Activated CD4-positive, alpha-beta T cell treated with anti-CD3 and anti-CD28 coated beads, Interleukin-2, amount 50 U/mL, for 16 hours (primary cell): ENCODE data around the gene FAM3D.
"Not testable (repeated sequence)": the region's sequence is repeated elsewhere in the genome, so short reads cannot be mapped to it uniquely, and the experiment has no call there.

Source experiments
- DNase-seq: peaks from one replicate; pipeline ENCODE4 v3.0.0-alpha.2; 2020

Gene FAM3D

DNA sequence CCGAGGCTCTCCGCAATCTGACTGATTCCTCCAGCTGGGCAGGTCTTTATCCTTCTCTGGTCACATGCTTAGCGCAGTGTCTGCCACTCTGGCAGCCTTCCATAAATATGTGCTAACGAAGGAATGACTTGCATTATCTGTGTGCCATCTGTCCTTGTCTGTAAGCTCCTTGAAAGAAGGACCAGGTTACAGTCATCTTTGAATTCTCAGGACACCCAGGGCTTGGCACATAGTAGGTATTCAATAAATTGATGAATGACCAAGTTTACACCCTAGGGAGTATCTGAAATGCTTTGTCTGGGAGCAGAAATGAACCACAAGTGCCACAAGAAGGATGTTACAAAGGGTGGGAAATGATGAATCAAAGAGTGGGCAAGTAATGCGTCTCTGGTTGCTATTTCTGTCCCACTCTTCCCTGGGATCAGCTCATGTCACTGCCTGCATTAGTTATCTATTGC, 16.5 kb upstream of the FAM3D start:
- peak; percentile 46 for DNase-seq

GRCh38 chr3:58681863-58682262, 15.3 kb upstream of the FAM3D start:
- peak; percentile 24 for DNase-seq

- DNase-seq: no peak
These were observed 14.4 kb upstream of the FAM3D start for GRCh38 chr3:58680879-58681525.

DNA sequence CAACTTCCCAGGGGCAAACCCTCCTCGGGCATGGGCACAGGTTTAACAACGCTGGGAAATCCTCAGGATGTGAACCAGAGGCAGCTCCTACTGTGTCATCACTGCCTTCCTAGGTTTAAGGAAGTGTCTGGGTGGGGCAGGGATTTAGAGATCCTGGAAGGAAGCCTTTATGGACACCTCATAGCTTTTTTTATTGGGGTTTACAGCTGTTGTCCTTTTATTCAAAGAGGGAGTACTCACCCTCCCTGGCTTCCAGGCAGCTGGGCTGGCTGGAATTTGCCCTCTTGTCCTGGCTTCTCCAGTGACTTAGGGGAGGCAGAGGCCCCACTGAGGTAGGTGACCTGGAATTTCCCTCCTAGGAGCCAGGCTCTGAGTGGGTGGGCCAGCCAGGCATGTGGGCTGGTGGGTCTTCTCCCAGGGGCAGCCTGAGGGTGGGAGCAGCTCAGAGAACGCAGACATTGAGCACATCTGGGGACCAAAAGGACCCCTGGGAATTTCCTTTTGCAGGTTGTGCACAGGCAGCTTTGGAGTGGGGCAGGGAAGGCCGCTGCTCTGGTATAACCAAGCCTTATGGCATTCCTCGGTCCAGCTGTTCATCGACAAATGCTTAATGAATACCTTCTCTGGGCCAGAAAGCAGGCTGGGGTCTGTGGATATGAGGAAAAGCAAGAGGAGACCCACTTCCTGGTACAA, 13.5 kb upstream of the FAM3D start:
- no peak for DNase-seq

GRCh38 chr3:58679446-58679845, 12.9 kb upstream of the FAM3D start:
- DNase-seq: no peak

DNA sequence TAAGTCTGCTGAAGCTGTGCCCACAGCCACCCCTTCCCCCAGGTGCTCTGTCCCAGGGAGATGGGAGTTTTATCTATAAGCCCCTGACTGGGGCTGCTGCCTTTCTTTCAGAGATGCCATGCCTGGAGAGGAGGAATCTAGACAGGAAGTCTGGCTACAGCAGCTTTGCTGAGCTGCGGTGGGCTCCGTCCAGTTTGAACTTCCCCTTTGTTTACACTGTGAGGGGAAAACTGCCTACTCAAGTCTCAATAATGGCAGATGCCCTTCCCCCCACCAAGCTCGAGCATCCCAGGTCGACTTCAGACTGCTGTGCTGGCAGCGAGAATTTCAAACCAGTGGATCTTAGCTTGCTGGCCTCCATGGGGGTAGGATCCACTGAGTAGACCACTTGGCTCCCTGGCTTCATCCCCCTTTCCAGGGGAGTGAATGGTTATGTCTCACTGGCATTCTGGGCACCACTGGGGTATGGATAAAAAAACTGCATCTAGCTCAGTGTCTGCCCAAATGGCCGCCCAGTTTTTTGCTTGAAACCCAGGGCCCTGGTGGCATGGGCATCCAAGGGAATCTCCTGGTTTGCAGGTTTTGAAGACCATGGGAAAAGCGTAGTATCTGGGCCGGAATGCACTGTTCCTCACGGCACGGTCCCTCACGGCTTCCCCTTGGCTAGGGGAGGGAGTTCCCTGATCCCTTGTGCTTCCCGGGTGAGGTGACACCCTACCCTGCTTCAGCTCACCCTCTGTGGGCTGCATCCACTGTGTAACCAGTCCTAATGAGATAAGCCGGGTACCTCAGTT, 11.8 kb upstream of the FAM3D start:
- not testable (repeated sequence) for DNase-seq

DNA sequence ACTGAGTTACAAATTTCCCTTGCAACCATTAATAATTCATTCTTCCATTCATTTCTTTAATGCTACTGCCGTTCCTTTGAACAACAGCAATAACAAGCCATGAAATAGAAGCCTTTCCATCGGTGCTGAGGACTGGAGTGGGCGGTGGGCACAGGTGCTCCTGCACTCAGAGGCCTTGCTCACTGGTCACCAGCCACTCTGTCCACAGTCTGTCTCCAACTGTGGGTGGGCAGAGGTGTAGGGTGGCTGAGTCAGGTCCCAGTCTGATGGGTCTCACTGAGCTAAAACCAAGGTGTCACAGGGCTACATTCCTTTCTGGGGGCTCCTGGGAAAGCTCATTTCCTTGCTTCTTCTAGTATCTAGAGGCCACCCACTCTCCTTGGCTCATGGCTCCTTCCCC, 6.3 kb upstream of the FAM3D start:
- DNase-seq: no peak

DNA sequence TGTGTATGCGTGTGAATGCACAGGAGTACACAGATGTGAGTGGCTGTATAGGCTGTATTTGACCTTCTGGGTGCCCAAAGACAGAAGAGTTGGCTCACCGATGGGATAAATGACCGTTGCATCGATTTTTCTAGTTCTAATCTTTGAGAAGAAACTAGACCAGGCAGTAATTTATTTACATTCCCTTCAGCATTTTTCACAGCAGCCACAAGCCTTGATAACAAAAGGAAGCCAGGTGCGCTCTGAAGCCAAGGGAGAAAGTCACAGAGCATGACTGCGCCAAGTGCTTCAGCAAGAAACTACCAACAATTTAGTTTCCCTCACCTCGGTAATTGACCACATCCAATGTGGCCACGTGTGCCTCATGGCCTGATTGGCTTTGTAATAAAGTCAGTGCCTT, 5.9 kb upstream of the FAM3D start:
- no peak for DNase-seq

DNA sequence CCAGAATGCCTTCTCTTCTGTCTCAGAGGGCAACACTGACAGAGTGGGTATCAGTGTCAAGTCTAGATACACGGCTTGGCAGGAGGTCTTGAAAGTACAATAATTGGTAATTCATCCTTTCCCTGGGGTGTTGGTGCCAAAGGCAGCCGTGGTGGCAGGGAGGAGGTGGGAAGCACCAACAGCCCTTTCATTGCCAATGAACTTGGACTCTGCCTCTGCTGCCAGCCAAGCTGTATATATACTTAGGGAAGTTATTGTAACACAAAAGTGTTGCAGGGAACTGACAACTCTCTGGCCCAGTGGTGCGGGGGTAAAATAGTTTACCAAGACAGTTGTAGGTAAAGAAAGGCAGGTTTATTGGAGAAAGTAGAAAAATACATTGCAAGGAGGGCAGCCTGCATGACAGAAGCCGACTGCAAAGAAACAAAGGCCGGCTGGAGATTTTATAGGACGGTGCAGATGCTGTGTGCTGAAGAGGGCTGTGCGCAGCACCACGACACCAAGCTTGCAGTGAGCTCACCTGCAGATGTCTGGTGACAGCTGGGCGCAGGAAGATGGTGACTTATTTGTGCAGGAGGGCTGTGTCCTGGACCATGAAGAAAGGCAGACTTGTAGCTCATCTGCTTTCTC, 4.0 kb upstream of the FAM3D start:
- no peak for DNase-seq

- no peak for DNase-seq
These were observed 1.7 kb upstream of the FAM3D start for GRCh38 chr3:58668247-58668646.

DNA sequence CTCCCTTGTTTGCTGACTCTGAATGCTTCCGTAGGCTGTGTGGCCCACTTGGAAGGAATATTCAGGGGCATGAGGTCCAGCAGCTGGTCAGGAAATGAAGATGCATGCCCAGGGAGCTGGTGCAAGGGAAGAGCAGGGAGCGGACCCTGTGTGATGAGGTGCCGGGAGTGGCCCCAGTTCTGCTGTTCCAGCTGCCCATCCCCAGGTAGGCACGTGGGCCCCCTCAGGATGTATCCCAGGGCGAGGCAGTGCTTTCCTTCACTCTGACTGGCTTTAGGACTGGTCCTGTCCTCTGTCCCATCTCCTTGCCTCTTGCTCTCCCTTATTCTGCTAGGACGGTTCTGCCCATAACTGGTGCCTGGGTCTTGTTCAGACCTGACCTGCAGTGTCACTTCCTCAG, 1.1 kb upstream of the FAM3D start:
- no peak for DNase-seq

GRCh38 chr3:58667229-58667628, 655 bp upstream of the FAM3D start:
- no peak for DNase-seq

GRCh38 chr3:58665405-58665804, 1.2 kb downstream of the FAM3D start:
- DNase-seq: no peak

- DNase-seq: no peak
These were observed 2.0 kb downstream of the FAM3D start for GRCh38 chr3:58664611-58665010.

DNA sequence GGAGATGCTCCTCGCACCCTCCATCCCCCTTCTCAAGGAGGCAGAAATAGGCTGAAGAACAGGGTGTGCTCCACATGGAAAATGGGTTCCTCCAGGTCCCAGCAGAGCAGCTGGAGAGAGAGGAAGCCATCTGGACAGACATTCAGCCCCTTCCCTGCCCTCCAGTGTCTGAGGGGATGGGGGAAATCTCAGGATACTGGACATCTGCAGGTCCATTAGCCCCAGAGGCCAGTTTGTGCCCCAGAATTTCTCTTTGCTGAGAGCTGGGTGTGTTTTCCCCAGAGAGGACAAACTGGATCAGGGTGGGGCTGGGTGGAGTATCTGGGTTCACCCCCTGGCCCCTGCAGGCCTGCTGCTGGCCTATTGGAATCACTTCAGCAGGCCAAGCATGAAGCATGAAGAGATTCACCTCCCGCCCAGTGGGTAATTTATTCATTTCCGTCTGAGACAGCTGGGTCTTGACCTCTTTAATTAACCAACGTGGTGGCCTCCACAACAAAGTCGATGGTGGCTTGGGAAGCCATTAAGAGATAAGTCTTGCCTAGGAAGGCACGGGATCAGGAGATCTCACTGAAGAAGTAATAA, 4.6 kb downstream of the FAM3D start:
- no peak for DNase-seq

- no peak for DNase-seq
These were observed 5.6 kb downstream of the FAM3D start for GRCh38 chr3:58660998-58661397.

DNA sequence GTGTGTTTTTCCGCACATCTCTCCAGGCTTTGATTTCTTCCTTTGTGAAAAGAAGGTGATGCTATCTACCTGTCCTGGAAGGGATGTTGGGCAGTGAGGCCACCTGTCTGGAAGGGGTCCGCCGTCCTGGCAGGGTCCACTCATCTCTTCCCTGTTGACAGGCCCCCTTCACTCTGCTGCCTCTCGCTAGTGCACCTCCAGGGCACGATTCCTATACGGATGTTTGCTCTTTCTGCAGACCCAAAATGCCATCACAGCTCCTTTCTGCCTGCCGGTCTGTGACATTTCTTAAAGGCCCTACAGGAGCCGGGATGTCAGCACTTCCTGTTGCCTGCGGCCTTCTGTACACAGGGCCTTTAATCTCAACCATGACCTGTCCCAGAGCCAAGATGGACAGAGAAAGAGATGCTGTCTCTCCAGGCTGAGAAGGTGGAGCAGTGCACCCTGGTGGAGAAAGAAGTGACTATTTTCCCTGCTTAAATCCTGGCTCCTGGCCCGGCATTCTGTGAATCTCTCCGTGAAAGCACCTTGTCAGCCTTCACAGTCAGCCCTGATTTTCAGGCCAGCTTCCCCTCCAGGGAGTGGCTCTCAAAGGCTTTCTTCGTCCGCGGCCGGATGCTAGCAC, 7.4 kb downstream of the FAM3D start:
- no peak for DNase-seq

GRCh38 chr3:58658508-58658907, 8.1 kb downstream of the FAM3D start:
- DNase-seq: no peak

DNA sequence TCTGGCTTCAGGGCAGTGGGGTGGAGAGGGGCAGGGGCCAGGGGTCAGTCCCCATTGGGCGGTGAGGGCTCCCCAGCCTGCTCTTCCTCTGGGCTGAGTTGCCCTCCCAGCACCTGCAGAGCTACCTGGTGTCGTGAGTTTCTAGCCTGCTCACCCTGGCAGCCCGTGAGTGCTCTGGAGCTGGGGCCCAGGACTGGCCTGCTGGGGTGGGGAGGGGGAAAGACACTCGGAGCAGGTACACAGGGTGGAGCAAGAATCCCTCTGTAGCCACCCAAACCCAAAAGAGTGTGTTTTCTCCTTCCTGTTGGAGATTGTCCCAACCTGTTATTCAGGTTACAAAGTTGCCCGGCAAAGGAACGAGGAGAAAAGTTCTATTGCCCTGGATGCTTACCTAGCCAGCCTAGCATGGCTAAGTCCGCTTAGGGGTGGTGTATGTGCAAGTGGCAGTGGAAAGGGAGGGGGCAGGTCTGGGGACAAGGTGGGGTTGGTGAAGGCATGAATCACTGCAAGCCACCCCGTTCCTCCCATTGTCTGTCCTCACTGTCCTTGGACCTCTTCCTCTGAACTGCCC, 8.9 kb downstream of the FAM3D start:
- DNase-seq: no peak

GRCh38 chr3:58657036-58657520, 9.5 kb downstream of the FAM3D start:
- no peak for DNase-seq

DNA sequence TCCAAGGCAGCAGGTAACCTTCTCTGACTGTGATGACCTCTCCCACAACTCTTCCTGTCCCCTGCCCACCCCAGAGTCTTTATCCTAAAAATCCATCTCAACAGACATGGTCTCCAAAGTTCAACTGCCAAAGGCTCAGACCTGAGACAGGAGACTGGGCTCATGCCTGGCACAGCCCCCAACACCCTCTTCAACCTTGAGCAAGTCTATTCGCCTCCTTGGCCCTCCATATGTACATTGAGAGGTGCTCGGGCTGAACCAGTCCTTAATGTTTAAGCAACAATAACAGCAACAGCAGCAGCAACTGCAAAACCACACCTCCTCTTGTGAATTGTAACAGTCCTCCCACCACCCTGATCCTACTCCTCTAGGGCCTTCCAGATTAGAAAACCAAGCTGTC, 9.9 kb downstream of the FAM3D start:
- DNase-seq: no peak

GRCh38 chr3:58654466-58654865, 12.1 kb downstream of the FAM3D start:
- DNase-seq: no peak
